Esophagus squamous epithelium (tissue), 4 donors: ENCODE data around the gene INAFM2.

Experiments used
- POLR2A ChIP-seq, 4 donors: fragments of 450-650 bp; IDR thresholded peaks; one replicate each; pipeline ENCODE4 v1.6.1; 2017; ENCODE audit warnings: antibody characterized with exemption in 4 of 4, mild to moderate bottlenecking in 4 of 4, moderate library complexity in 3 of 4
- TF ChIP-seq, protein P1 (sequence below), 6 experiments: fragments of 450-650 bp in 4 of 6; fragments of 200-600 bp in 2 of 6; sonication (generic) in 2 of 6; IDR thresholded peaks; one replicate each; pipeline ENCODE4 v1.5.1; 2016 to 2019; ENCODE audit warnings: antibody characterized with exemption in 6 of 6, mild to moderate bottlenecking in 4 of 6, moderate library complexity in 4 of 6

DNA sequence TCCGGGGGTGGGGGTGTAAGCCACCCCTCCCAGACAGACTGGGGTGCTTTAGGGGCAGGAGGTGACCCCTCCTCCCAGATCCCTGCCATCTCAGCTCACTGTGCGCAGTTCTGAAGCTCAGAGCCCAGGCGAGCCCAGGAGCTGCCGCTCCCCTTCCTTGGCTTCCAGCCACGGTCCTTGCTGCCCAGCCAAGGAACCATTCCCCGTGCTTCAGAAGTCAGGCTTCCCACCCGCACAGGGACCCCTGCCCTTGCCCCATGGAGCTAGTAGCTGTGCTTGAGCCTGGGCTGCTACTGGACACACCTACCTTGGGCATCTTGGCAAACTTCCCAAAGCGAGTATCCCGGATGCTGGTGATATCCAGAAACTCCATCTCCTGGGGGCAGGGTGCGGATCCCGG lies 20.5 kb upstream of the INAFM2 start:
- TF ChIP-seq, protein P1, sequence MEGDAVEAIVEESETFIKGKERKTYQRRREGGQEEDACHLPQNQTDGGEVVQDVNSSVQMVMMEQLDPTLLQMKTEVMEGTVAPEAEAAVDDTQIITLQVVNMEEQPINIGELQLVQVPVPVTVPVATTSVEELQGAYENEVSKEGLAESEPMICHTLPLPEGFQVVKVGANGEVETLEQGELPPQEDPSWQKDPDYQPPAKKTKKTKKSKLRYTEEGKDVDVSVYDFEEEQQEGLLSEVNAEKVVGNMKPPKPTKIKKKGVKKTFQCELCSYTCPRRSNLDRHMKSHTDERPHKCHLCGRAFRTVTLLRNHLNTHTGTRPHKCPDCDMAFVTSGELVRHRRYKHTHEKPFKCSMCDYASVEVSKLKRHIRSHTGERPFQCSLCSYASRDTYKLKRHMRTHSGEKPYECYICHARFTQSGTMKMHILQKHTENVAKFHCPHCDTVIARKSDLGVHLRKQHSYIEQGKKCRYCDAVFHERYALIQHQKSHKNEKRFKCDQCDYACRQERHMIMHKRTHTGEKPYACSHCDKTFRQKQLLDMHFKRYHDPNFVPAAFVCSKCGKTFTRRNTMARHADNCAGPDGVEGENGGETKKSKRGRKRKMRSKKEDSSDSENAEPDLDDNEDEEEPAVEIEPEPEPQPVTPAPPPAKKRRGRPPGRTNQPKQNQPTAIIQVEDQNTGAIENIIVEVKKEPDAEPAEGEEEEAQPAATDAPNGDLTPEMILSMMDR (IDR thresholded peaks at IDR 0.05): no peak
- no peak for TF ChIP-seq POLR2A (IDR thresholded peaks at IDR 0.05)
